GM12865 (cell line): ENCODE results near the gene TMEM253.

Source experiments
- DNase-seq: peaks from one replicate; pipeline ENCODE4 v3.0.0; 2010; ENCODE audit warnings: low read depth
- H3K4me3 ChIP-seq: 2 replicates; pipeline ENCODE4 v1.5.1; 2011; ENCODE audit warnings: mild to moderate bottlenecking, low read depth, low read length, control low read depth
- TF ChIP-seq, protein P1 (sequence below): IDR thresholded peaks from 2 replicates; pipeline ENCODE4 v1.5.1; 2011; ENCODE audit warnings: low read length, control low read depth, low read depth, inconsistent platforms; ENCODE audit not compliant: insufficient read depth; ENCODE audit errors: missing control alignments

Gene TMEM253

GRCh38 chr14:21100931-21101330, at the start of gene TMEM253:
TSS of gene TMEM253 (plus strand) at chr14:21101066. CDS start at chr14:21101344, 278 bp downstream.
- no peak for DNase-seq
- no peak within 1 kb of the TSS for H3K4me3 ChIP-seq
- TF ChIP-seq, protein P1, sequence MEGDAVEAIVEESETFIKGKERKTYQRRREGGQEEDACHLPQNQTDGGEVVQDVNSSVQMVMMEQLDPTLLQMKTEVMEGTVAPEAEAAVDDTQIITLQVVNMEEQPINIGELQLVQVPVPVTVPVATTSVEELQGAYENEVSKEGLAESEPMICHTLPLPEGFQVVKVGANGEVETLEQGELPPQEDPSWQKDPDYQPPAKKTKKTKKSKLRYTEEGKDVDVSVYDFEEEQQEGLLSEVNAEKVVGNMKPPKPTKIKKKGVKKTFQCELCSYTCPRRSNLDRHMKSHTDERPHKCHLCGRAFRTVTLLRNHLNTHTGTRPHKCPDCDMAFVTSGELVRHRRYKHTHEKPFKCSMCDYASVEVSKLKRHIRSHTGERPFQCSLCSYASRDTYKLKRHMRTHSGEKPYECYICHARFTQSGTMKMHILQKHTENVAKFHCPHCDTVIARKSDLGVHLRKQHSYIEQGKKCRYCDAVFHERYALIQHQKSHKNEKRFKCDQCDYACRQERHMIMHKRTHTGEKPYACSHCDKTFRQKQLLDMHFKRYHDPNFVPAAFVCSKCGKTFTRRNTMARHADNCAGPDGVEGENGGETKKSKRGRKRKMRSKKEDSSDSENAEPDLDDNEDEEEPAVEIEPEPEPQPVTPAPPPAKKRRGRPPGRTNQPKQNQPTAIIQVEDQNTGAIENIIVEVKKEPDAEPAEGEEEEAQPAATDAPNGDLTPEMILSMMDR = no peak

DNA sequence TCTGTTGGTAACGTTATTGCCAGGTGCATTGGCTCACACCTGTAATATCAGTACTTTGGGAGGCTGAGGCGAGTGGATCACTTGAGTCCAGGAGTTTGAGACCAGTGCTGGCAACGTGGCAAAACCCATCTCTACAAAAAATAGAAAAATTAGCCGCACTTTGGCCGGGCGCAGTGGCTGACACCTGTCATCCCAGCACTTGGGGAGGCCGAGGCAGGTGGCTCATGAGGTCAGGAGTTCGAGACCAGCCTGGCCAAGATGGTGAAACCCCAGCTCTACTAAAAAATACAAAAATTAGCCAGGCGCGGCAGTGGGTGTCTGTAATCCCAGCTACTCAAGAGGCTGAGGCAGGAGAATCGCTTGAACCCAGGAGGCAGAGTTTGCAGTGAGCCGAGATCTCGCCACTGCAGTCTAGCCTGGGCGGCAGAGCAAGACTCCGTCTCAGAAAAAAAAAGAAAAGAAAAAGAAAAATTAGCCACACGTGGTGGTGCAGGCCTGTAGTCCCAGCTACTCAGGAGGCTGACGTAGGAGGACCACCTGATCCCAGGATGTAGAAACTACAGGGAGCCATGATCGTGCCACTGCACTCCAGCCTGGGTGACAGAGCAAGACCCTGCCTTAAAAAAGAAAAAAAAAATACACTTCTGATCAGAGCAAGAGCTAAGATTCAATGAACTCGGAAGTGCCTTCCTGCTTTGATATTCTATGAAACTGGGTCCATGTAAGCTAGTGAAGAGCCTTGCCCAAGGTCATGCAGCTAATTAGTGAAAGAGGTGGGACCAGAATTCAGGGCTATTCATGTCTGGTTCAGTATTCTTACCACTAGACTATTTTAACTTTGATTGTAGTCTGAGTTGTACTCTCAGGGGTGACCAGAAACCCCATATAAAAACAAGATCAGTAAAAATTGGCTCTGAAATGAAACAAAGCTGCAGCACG, 47.4 kb upstream of the TMEM253 start:
- DNase-seq = no peak
- H3K4me3 ChIP-seq = no peak overlapping the region
- TF ChIP-seq, protein P1 = no peak

- TF ChIP-seq, protein P1 = no peak
- DNase-seq = no peak
- H3K4me3 ChIP-seq = no peak overlapping the region
Measured at GRCh38 chr14:21054123-21054767, 46.6 kb upstream of the TMEM253 start.

DNA sequence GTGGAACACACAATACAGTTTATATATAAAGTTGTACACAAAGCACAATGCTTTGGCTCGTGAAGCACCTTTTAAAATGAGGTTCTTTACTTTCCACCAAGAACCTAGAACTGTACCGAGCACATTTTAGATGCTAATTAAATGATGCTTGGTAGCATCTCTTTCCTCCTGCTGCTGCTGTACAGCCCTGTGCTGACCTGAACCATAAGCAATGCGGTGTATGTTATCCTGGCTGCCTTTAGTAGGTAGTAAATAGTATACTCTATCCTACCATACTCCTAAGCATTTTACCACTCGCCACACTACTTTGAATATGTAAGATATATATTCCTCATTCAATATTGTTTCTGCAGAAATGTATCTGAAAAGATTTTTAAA, 46.1 kb upstream of the TMEM253 start:
- no peak for DNase-seq
- no peak overlapping the region for H3K4me3 ChIP-seq

GRCh38 chr14:21055432-21056117, 45.3 kb upstream of the TMEM253 start:
- TF ChIP-seq, protein P1 = no peak
- DNase-seq = no peak
- H3K4me3 ChIP-seq = no peak overlapping the region

More for the DNA sequence above, 46.1 kb upstream of the TMEM253 start:
- TF ChIP-seq, protein P1 = no peak

GRCh38 chr14:21056520-21057163, 44.2 kb upstream of the TMEM253 start:
- H3K4me3 ChIP-seq = no peak overlapping the region
- no peak for DNase-seq
- TF ChIP-seq, protein P1 = no peak
